HG02763 (cell line): ENCODE data around the gene U2AF1L4.
"Not testable (repeated sequence)": the region's sequence is repeated elsewhere in the genome, so short reads cannot be mapped to it uniquely, and the experiment has no call there.

ENCODE experiments used
- ATAC-seq: cut with Tn5 transposase; IDR thresholded peaks from one replicate; pipeline ENCODE4 v1.9.1; 2021; ENCODE audit warnings: mild to moderate bottlenecking, moderate library complexity; ENCODE audit not compliant: unreplicated experiment

U2AF1L4 gene

DNA sequence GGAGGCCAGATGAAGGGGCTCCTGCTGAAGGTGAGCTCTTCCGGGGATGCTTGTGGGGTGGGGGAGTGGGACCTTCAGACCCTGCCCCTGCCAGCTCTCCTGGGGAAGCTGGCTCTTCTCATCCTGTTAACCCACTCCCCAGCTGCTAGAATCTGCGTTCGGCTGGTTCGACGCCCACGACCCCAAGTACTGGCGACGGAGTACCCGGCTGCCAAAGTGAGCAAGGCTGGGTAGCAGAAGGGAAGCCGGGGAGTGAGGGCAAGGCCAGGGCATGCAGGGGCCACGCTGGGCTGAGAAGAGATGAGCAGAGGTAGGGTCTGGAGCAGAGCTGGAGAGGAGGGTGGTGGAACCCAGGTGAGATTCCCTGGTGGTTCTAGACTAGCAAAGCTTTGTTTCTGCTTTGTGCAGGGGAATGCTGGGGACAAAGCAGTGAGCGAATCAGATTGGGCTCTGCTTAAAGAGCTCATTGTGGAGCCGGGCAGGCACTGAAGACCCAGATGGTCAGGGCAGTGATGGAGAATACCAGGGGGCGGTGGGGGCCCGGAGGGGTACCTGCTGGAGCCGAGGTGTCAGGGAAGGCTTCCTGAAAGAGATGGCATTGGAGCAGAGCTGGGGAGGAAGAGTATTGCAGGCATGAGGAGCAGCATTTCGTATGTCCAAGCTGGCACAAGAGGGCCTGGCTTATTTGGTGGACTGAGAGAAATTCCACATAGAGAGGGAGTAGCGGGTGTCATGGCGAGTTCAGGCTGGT lies 17.1 kb downstream of the U2AF1L4 start:
- ATAC-seq, result no peak

DNA sequence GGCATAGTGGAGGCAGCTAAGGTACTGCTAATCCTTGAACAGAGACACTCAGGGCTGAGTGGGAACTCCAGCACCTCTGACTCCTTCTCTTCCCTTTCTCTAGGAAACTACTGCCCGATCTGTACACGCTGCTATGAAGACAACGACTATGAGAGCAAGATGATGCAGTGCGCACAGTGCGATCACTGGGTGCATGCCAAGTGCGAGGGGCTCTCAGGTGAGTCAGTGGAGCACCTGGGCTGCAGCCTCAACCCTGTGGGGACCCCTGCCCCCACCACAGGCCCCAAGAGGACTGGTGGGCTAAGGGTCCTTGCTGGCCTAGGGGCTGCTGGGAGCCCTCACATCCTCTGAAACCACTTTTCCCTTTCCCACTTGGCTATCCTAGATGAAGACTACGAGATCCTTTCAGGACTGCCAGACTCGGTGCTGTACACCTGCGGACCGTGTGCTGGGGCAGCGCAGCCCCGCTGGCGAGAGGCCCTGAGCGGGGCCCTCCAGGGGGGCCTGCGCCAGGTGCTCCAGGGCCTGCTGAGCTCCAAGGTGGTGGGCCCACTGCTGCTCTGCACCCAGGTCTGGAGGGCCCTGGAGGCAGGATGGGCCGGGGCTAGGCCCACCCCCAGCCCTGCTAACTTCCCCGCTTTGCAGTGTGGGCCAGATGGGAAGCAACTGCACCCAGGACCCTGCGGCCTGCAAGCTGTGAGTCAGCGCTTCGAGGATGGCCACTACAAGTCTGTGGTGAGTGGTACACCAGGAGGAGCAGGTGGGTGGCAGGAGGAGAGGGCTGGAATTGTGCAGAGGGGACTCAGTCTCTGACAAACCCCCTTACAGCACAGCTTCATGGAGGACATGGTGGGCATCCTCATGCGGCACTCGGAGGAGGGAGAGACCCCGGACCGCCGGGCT lies 17.9 kb downstream of the U2AF1L4 start:
- no peak for ATAC-seq

DNA sequence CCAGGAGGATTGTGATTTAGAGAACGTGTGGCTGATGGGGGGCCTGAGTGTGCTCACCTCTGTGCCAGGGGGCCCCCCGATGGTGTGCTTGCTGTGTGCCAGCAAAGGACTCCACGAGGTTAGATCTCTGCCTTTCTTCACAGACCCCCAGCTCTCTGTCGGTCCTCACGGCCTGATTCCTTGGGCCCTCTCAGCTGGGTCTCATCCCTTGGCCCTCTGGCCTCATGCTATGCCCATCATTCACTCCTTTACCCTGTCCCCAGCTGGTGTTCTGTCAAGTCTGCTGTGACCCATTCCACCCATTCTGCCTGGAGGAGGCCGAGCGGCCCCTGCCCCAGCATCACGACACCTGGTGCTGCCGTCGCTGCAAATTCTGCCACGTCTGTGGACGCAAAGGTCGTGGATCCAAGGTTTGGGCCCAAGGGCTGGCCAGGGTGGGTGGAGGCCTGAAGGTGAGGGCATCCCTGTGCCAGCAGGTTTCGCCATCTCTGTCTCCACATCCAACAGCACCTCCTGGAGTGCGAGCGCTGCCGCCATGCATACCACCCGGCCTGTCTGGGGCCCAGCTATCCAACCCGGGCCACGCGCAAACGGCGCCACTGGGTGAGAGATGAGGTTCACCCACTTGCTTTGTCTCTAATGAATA lies 19.9 kb downstream of the U2AF1L4 start:
- no peak for ATAC-seq

DNA sequence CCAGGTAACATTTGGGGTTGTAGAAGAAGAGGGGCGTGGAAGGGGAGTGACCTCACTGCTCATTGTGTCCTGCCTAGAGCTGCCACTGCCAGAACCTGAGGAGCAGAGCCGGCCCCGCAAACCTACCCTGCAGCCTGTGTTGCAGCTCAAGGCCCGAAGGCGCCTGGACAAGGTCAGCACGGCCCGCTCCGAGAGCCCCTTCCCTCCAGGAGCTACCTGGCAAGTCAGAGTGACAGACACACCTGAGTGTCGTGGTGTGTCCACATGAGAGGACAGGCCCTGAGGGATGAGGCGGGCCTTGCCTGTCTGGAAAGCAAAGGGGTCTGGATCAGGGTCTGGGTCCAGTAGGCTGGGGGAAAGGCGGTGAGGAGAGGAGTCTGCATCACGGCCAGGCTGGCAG lies 20.7 kb downstream of the U2AF1L4 start:
- no peak for ATAC-seq

DNA sequence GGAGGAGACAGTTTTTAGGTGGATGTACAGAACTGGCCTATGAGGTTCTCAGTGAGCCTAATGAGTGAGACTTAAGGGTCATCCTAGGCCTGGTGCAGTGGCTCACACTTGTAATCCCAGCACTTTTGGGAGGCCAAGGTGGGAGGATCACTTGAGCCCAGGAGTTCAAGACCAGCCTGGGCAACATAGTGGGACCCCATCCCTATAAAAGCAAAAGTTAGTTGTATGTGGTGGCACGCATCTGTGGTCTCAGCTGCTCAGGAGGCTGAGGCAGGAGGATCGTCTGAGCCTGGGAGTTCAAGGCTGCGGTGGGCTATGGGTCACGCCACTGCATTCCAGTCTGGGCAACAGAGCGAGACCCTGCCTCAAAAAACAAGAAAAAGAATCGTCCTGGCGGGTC lies 21.1 kb downstream of the U2AF1L4 start:
- not testable (repeated sequence) for ATAC-seq

DNA sequence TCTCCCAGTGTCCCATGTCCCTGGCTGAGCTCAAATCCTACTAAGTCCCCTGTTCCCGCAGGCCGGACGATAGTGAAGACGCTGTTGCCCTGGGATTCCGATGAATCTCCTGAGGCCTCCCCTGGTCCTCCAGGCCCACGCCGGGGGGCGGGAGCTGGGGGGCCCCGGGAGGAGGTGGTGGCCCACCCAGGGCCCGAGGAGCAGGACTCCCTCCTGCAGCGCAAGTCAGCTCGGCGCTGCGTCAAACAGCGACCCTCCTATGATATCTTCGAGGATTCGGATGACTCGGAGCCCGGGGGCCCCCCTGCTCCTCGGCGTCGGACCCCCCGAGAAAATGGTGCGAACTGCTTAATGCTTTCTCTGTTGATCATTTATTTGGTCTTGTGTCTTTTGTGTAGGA lies 21.5 kb downstream of the U2AF1L4 start:
- ATAC-seq, result no peak

DNA sequence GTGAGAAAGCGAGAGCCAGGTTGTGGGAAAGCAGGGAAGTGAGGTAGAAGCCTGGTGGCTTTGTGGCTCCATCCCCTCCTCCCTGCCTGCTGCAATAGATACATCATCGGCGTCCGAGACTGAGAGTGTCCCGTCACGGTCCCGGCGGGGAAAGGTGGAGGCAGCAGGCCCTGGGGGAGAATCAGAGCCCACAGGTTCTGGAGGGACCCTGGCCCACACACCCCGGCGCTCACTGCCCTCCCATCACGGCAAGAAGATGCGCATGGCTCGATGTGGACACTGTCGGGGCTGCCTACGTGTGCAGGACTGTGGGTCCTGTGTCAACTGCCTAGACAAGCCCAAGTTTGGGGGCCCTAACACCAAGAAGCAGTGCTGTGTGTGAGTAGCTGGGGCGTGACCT lies 22.3 kb downstream of the U2AF1L4 start:
- ATAC-seq, result no peak

DNA sequence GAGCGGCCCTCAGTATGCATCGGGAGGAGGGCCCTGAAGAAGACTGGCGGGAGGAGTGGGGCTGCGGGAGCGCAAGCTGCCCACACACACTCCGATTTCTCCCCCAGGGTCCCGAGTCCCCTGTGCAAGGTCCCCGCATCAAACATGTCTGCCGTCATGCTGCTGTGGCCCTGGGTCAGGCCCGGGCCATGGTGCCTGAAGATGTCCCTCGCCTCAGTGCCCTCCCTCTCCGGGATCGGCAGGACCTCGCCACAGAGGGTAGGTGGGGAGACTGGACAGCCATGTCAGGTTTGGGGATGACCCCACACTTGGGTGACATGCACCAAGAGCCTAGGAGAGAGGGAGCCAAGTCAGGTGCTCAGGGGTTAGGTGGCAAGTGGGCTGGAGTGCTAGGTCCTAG lies 22.8 kb downstream of the U2AF1L4 start:
- no peak for ATAC-seq

DNA sequence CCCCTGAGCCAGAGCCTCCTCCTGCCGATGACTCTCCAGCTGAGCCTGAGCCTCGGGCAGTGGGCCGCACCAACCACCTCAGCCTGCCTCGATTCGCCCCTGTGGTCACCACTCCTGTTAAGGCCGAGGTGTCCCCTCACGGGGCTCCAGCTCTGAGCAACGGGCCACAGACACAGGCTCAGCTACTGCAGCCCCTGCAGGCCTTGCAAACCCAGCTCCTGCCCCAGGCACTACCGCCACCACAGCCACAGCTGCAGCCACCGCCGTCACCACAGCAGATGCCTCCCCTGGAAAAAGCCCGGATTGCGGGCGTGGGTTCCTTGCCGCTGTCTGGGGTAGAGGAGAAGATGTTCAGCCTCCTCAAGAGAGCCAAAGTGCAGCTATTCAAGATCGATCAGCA lies 23.8 kb downstream of the U2AF1L4 start:
- no peak for ATAC-seq

DNA sequence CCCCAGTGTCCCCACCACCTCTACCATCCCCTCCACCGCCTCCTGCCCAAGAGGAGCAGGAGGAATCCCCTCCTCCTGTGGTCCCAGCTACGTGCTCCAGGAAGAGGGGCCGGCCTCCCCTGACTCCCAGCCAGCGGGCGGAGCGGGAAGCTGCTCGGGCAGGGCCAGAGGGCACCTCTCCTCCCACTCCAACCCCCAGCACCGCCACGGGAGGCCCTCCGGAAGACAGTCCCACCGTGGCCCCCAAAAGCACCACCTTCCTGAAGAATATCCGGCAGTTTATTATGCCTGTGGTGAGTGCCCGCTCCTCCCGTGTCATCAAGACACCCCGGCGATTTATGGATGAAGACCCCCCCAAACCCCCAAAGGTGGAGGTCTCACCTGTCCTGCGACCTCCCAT lies 24.6 kb downstream of the U2AF1L4 start:
- ATAC-seq, result no peak

DNA sequence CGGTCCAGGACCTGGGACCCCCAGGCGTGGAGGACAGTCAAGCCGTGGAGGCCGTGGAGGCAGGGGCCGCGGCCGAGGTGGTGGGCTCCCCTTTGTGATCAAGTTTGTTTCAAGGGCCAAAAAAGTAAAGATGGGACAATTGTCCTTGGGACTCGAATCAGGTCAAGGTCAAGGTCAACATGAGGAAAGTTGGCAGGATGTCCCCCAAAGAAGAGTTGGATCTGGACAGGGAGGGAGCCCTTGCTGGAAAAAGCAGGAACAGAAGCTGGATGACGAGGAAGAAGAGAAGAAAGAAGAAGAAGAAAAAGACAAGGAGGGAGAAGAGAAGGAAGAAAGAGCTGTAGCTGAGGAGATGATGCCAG lies 25.1 kb downstream of the U2AF1L4 start:
- ATAC-seq, result no peak

DNA sequence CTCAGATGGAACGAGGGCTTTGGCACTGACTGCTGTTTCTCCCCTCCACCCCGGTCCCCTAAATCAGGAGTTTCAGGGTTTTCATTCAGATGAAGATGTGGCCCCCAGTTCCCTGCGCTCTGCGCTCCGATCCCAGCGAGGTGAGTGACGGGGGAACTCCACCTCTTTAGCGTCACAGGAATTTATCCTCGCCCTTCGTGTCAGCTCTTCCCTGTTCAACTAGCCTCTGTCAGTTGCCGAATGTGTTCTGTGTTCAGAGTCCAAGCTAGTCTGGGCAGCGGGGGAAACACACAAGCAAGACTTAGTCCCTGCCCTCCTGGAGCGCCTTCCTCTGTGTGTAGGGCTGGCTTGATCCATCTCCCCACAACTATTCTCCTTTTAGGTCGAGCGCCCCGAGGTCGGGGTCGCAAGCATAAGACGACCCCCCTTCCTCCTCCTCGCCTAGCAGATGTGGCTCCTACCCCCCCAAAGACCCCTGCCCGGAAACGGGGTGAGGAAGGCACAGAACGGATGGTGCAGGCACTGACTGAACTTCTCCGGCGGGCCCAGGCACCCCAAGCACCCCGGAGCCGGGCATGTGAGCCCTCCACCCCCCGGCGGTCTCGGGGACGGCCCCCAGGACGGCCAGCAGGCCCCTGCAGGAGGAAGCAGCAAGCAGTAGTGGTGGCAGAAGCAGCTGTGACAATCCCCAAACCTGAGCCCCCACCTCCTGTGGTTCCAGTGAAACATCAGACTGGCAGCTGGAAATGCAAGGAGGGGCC lies 25.6 kb downstream of the U2AF1L4 start:
- no peak for ATAC-seq

DNA sequence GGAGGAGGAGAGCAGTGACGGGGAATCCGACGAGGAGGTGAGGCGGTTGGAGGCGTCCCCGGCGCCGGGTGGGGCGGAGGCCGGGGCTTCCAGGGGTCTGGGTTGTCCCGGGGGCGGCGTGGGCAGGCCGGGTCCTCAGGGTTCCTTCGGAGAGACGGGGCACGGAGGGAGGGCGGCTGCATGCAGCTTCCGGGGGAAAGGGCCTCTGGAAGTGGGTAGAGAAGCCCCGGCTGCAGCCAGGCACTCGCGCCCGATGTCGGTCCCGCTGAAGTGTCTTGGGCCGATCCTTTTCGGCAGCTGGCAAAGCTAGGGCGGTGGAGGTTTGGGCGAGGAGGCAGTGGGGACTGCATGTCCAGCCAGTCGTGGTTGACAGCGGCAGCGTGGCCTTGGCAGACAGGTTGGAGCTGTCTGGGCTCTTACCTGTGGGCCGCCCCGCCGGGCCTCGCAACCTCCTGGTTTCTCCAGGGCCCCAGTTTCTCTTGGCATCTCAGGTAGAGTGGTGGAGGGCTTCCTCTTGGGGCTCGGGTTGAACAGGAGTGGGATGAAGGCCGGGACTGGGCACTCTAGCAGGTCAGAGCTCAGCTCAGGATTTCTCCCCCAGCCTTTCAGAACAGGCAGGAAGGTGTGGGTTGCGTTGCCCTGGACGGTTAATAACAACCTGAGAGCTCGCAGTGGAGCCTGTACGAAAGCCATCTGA lies 26.7 kb downstream of the U2AF1L4 start:
- ATAC-seq, result no peak

DNA sequence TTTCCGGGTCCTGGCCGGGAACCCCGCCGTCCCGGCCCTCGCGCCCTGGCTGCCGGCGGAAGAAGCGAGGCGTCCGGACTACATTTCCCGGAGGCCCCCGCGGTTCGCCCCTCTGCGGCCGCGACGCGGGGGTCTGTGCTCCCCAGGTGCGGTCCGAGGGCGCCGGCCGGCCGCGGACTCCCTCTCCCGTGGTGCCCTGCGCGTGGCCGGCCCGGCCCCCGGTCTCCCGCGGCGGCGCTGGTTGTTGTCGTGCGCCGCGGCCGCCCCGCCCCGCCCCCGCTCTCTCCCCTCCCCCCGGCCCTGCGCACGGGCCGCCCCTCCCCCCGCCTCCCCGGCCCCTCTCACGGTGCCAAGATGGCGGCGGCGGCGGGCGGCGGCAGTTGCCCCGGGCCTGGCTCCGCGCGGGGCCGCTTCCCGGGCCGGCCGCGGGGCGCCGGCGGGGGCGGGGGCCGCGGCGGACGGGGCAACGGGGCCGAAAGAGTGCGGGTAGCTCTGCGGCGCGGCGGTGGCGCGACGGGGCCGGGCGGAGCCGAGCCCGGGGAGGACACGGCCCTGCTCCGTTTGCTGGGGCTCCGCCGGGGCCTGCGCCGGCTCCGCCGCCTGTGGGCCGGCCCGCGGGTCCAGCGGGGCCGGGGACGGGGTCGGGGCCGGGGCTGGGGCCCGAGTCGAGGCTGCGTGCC lies 27.4 kb downstream of the U2AF1L4 start, which contains the start of gene KMT2B:
Gene KMT2B (plus strand): TSS at position 339 of the 680 bp plus-strand sequence. CDS start 16 bp downstream, at position 355.
- ATAC-seq, result peak; percentile 52

DNA sequence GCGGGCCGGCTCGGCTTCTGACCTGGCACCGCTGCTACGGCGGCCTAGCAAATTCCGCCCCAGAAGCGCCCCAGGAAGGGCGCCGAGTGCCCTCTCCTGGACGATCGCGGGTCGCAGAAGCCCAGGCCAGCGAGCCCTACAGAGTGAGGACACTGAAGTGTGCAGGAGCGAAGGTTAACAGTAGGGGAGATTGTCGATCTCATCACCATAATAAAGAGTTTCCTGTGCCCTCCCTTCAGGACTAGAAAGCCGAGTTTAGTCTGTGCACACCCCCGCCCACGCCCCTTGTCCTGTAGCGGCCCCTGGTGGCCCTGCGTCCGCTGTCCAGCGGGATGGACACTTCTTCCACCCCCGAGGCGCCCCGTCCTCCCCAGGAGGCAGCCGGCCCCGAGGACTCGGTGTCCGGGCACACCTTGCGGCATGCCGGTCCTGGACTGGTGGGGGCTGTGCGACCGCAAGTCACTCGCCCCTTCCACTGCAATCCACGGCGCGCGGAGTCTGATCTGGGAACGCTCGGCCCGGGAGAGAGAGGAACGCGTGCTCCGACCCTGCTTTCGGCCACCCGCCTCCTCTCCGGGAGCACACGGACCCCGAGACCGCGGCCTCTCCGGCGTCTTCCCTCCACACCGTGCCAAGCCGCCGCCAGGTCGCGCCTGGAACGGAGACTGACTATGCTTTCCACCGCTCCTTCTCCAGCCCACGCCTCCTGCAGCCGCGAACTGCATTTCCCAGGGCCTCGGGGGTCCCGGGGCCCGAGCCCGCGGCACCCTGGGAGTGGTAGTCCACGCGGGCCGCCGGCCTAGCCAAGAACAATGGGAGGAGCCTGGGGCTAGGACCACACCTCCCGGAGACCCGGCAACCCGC lies 28.2 kb downstream of the U2AF1L4 start:
- ATAC-seq, result peak; percentile 63

DNA sequence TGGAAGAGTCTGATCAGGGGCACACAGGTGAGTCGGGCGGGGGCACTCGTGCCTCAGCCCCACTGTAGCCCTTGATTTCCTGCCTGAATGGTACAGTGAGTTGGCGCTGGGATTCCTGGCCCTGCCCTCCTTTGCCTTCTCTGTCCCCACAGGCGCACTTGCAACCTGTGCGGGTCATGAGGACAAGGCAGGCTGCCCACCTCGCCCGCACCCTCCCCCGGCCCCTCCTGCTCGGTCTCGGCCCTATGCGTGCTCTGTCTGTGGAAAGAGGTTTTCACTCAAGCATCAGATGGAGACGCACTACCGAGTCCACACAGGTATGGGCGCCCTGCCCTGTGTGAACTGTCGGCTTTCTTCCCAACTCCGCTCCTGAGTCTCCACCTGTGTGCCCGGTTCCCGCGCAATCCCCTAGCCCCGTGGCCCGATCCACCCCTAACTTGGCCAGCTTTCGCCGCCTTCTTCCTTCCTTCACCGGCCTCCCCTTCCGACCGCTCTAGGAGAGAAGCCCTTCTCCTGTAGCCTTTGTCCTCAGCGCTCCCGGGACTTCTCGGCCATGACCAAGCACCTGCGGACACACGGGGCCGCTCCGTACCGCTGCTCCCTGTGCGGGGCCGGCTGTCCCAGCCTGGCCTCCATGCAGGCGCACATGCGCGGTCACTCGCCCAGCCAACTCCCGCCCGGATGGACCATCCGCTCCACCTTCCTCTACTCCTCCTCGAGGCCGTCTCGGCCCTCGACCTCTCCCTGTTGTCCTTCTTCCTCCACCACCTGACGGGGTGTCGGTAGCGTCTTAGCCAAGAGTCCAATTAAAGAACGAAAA lies 29.0 kb downstream of the U2AF1L4 start:
- ATAC-seq, result no peak

DNA sequence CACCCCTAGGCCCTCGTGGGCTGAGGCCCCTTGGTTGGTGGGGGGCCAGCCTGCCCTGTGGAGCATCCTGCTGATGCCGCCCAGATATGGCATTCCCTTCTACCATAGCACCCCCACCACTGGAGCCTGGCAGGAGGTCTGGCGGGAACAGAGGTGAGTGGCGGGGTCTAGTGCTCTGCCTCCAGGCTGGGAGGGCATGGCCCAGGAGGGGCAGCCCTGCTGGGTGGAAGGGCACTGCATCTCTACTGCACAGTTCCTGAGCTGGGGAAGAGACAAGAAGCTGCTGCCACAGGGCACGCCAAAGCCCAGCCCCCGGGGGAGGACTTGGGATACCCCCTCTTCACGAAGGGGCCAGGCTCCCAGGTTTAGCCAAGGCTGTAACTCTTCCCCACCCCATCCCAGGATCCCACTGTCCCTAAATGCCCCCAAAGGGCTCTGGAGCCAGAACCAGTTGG lies 29.8 kb downstream of the U2AF1L4 start:
- no peak for ATAC-seq
